SK-N-SH (cell line): ENCODE data around the gene KNL1. TPM values are rescaled to one million over a fixed set of nuclear protein-coding genes. Genes with fewer than 3 reads are reported as not detected.

ENCODE experiments used
- CTCF ChIA-PET: fragments of 300-600, 350-600 bp; formaldehyde crosslinking; extraction: SDS; loops from one replicate; lab custom pipeline; 2021; lab: Yijun Ruan, JAX
- POLR2A ChIA-PET: fragments of 350-600 bp; sonication (Branson Sonifier 250); formaldehyde crosslinking; extraction: SDS; loops from one replicate; lab custom pipeline; 2020; ENCODE audit warnings: antibody characterized with exemption, inconsistent platforms; lab: Yijun Ruan, JAX
- DNase-seq: peaks from one replicate; pipeline ENCODE4 v3.0.0; 2012
- H2AFZ ChIP-seq: fragments of 200-600 bp; sonication (generic); 2 replicates; pipeline ENCODE4 v1.8.1; 2016; ENCODE audit warnings: antibody characterized with exemption, mild to moderate bottlenecking, low read depth
- H3F3A ChIP-seq: fragments of 200-600 bp; sonication (generic); replicated peaks from 2 replicates; pipeline ENCODE3; 2016; ENCODE audit warnings: antibody characterized with exemption, mild to moderate bottlenecking; ENCODE audit not compliant: insufficient read depth
- H3K27ac ChIP-seq, 2 experiments: fragments of 200-500 bp in 1 of 2; fragments of 200-600 bp in 1 of 2; sonication (Bioruptor generic) in 1 of 2; sonication (generic), shearing (Covaris generic) in 1 of 2; 2 replicates each; pipeline versions ENCODE4 v1.5.1 to v1.6.1; 2014 to 2016; ENCODE audit warnings: low read depth in 2 of 2, inconsistent platforms in 1 of 2, low read length in 1 of 2, mild to moderate bottlenecking in 1 of 2, mixed read lengths in 1 of 2
- H3K27me3 ChIP-seq: fragments of 200-600 bp; sonication (generic), shearing (Covaris generic); 2 replicates; pipeline ENCODE4 v1.6.1; 2016; ENCODE audit warnings: mixed run types; ENCODE audit not compliant: insufficient read depth
- H3K36me3 ChIP-seq, 2 experiments: fragments of 200-500 bp in 1 of 2; fragments of 200-600 bp in 1 of 2; sonication (Bioruptor generic) in 1 of 2; sonication (generic) in 1 of 2; replicated peaks in 1 of 2; 2 replicates each; pipeline versions ENCODE3 to v1.5.1; 2014 to 2016; ENCODE audit warnings: low read length in 1 of 2, mild to moderate bottlenecking in 1 of 2; ENCODE audit not compliant: insufficient read depth in 2 of 2, control insufficient read depth in 1 of 2
- H3K4me1 ChIP-seq, 2 experiments: fragments of 200-500 bp in 1 of 2; fragments of 200-600 bp in 1 of 2; sonication (Bioruptor generic) in 1 of 2; sonication (generic), shearing (Covaris generic) in 1 of 2; 2 replicates each; pipeline versions ENCODE4 v1.5.1 to v1.6.1; 2014 to 2016; ENCODE audit warnings: low read depth in 1 of 2, low read length in 1 of 2, mixed run types in 1 of 2; ENCODE audit not compliant: insufficient read depth in 2 of 2, control insufficient read depth in 1 of 2
- H3K4me2 ChIP-seq: fragments of 200-600 bp; sonication (generic), shearing (Covaris generic); 2 replicates; pipeline ENCODE4 v1.6.1; 2017; ENCODE audit warnings: mixed run types
- H3K4me3 ChIP-seq, 2 experiments: fragments of 200-500 bp in 1 of 2; fragments of 200-600 bp in 1 of 2; sonication (Bioruptor generic) in 1 of 2; sonication (generic), shearing (Covaris generic) in 1 of 2; 2 replicates each; pipeline versions ENCODE4 v1.5.1 to v1.8.1; 2014 to 2016; ENCODE audit warnings: low read depth in 2 of 2, inconsistent platforms in 1 of 2, low read length in 1 of 2, mild to moderate bottlenecking in 1 of 2, mixed read lengths in 1 of 2, moderate library complexity in 1 of 2
- H3K79me2 ChIP-seq: fragments of 200-600 bp; sonication (generic); 2 replicates; pipeline ENCODE4 v1.8.1; 2017; ENCODE audit warnings: mild to moderate bottlenecking; ENCODE audit not compliant: insufficient read depth
- H3K9ac ChIP-seq: fragments of 200-600 bp; sonication (generic); 2 replicates; pipeline ENCODE4 v1.6.1; 2017; ENCODE audit warnings: mixed run types
- H3K9me2 ChIP-seq: fragments of 200-600 bp; sonication (generic); 2 replicates; pipeline ENCODE4 v1.6.1; 2017; ENCODE audit warnings: mixed run types
- H3K9me3 ChIP-seq: fragments of 200-600 bp; sonication (generic); 2 replicates; pipeline ENCODE4 v1.6.1; 2017; ENCODE audit warnings: mixed run types, mild to moderate bottlenecking, moderate library complexity
- H4K20me1 ChIP-seq: fragments of 200-600 bp; sonication (generic); 2 replicates; pipeline ENCODE4 v1.6.1; 2017; ENCODE audit warnings: mild to moderate bottlenecking, mixed run types; ENCODE audit not compliant: insufficient read depth
- ELF1 ChIP-seq: IDR thresholded peaks from 2 replicates; pipeline ENCODE4 v1.4.0; 2012
- EP300 ChIP-seq, 2 experiments: IDR thresholded peaks; 2 replicates each; pipeline versions ENCODE4 v1.4.0 to v1.6.1; 2012; ENCODE audit warnings: borderline replicate concordance in 1 of 2, low read depth in 1 of 2, low read length in 1 of 2
- FOXM1 ChIP-seq: IDR thresholded peaks from 2 replicates; pipeline ENCODE4 v1.4.0; 2012; ENCODE audit warnings: low read depth, mild to moderate bottlenecking
- GABPA ChIP-seq: IDR thresholded peaks from 2 replicates; pipeline ENCODE4 v1.4.0; 2012; ENCODE audit warnings: low read depth, mild to moderate bottlenecking
- MEF2A ChIP-seq: IDR thresholded peaks from 2 replicates; pipeline ENCODE4 v1.4.0; 2012; ENCODE audit warnings: low read depth, borderline replicate concordance
- SMC3 ChIP-seq: IDR thresholded peaks from 2 replicates; pipeline ENCODE4 v1.6.1; 2012; ENCODE audit warnings: low read depth, low read length, improper control_type of control experiment
- TCF12 ChIP-seq: IDR thresholded peaks from 2 replicates; pipeline ENCODE4 v1.4.0; 2012
- WGBS: methylation state at CpG from one replicate; pipeline ENCODE4 v1.1.6; 2017; ENCODE audit warnings: low lambda C conversion rate; 5-methylcytosine and 5-hydroxymethylcytosine counted together
- polyA plus RNA-seq, 3 experiments: library from polyadenylated mRNA; depleted of rRNA; stranded (reverse); fragments of >200 nt; gene quantifications; 2 replicates each; pipeline ENCODE4 v1.2.3, GENCODE V29; 2012
- TF ChIP-seq, protein P1 (sequence below): IDR thresholded peaks from 2 replicates; pipeline ENCODE4; 2012
- TF ChIP-seq, protein P2 (sequence below): IDR thresholded peaks from 2 replicates; pipeline ENCODE4 v1.4.0; 2012; ENCODE audit warnings: low read depth, borderline replicate concordance
- TF ChIP-seq, protein P3 (sequence below): fragments of 200-600 bp; sonication (generic); IDR thresholded peaks from 2 replicates; pipeline ENCODE4 v1.6.1; 2017; ENCODE audit warnings: antibody characterized with exemption, mild to moderate bottlenecking, moderate library complexity
- TF ChIP-seq, protein P4 (sequence below): IDR thresholded peaks from 2 replicates; pipeline ENCODE4 v1.4.0; 2012; ENCODE audit warnings: low read depth
- TF ChIP-seq, protein P5 (sequence below): IDR thresholded peaks from 2 replicates; pipeline ENCODE4 v1.6.1; 2012; ENCODE audit warnings: mild to moderate bottlenecking, low read depth, low read length, moderate library complexity

KNL1 gene
- polyA plus RNA-seq, 1 of the 3 experiments (the other 2 are of a cell fraction), result 1.6 TPM

DNA sequence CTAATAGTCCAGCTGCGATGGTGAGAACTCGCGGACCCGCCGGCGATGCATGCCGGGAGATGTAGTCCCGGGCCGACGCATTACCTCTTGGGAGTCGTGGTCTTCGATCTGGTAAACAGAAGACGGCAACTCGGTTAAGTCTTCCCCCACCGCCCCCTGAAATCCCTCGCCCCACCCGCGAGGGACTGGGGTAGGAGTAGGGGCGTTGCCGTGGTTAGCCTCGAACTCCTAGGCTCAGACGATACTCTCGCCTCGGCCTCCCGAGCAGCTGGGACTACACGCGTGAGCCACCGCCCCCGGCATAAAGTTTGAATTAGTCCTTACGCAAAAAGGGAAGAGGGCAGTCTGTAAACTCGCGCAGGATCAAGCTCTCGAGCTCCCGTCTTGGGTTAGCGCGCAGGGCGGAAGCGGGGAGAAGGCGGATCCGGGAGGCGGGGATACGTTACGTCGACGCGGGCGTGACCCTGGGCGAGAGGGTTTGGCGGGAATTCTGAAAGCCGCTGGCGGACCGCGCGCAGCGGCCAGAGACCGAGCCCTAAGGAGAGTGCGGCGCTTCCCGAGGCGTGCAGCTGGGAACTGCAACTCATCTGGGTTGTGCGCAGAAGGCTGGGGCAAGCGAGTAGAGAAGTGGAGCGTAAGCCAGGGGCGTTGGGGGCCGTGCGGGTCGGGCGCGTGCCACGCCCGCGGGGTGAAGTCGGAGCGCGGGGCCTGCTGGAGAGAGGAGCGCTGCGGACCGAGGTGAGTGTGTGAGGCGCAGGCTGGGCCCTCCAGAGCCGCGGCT lies 100.8 kb downstream of the KNL1 start, which contains the start of gene RAD51 (continued):
- TF ChIP-seq FOXM1 (no peak), EP300 (IDR thresholded peaks at IDR 0.05; ENCODE audit: borderline replicate concordance in 1 of 2, low read depth in 1 of 2, low read length in 1 of 2) (no peak), GABPA (peak; percentile 70)
- TF ChIP-seq, protein P1, sequence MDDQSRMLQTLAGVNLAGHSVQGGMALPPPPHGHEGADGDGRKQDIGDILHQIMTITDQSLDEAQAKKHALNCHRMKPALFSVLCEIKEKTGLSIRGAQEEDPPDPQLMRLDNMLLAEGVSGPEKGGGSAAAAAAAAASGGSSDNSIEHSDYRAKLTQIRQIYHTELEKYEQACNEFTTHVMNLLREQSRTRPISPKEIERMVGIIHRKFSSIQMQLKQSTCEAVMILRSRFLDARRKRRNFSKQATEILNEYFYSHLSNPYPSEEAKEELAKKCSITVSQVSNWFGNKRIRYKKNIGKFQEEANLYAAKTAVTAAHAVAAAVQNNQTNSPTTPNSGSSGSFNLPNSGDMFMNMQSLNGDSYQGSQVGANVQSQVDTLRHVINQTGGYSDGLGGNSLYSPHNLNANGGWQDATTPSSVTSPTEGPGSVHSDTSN, result 0 out of 2 replicates have a peak, but pooled peaks have one; percentile 11
- TF ChIP-seq, protein P2, sequence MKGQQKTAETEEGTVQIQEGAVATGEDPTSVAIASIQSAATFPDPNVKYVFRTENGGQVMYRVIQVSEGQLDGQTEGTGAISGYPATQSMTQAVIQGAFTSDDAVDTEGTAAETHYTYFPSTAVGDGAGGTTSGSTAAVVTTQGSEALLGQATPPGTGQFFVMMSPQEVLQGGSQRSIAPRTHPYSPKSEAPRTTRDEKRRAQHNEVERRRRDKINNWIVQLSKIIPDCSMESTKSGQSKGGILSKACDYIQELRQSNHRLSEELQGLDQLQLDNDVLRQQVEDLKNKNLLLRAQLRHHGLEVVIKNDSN, result no peak
- TF ChIP-seq, protein P3, sequence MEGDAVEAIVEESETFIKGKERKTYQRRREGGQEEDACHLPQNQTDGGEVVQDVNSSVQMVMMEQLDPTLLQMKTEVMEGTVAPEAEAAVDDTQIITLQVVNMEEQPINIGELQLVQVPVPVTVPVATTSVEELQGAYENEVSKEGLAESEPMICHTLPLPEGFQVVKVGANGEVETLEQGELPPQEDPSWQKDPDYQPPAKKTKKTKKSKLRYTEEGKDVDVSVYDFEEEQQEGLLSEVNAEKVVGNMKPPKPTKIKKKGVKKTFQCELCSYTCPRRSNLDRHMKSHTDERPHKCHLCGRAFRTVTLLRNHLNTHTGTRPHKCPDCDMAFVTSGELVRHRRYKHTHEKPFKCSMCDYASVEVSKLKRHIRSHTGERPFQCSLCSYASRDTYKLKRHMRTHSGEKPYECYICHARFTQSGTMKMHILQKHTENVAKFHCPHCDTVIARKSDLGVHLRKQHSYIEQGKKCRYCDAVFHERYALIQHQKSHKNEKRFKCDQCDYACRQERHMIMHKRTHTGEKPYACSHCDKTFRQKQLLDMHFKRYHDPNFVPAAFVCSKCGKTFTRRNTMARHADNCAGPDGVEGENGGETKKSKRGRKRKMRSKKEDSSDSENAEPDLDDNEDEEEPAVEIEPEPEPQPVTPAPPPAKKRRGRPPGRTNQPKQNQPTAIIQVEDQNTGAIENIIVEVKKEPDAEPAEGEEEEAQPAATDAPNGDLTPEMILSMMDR, result no peak
- TF ChIP-seq, all 33 proteins: peak for 12

DNA sequence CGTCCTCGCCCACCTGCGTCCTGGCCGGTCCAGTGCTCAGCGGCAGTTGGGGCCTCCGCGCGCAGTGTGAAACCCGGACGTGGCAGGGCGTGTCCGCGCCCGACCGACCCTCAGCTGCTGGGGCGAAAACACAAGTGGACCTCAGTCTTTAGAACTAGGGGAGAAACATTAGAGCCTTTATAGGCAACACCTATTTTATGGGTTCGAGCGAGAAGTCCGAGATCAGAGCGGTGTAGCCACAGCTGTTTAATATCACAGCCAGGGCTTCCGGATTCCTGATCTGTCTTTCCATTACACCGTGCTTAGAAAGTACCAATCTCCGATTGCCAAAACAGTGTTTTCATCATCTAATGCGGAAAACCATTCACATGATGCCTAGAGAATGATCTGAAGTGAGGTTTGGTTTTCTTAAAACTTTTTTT lies 101.4 kb downstream of the KNL1 start:
- Histone ChIP-seq H3K27me3 (no peaks in the 10 kb centered on the region), H3K4me2 (peak overlapping the region; percentile 81), H4K20me1 (no peaks in the 10 kb centered on the region), H2AFZ (peak overlapping the region; percentile 82), H3F3A (peaks cover 8% of the 10 kb centered on the region), H3K9me3 (no peaks in the 10 kb centered on the region), H3K4me3 (peak overlapping the region; percentile 72 to 90), H3K9ac (peak overlapping the region; percentile 82; the same call in 1 of the 2 replicates), H3K9me2 (no peaks in the 10 kb centered on the region), H3K27ac (peak overlapping the region; percentile 96 to 97; a peak in 3 of 4 replicates), H3K36me3 (peaks cover 0 to 7% of the 10 kb centered on the region in 2 experiments), H3K79me2 (peaks cover 48% of the 10 kb centered on the region), H3K4me1 (peaks cover 0 to 4% of the 10 kb centered on the region in 2 experiments; a peak in 1 of 4 replicates)
- ChIA-PET POLR2A (interaction anchor here (1.4 kb wide), 2 partner anchors 61 to 198 kb away, joined by 5 to 9 read pairs; partner anchors contain the start of gene VPS18), CTCF (interaction anchor here (0.6 to 2.6 kb wide), 3 partner anchors 87 to 535 kb away, joined by 4 to 10 read pairs (median 6); partner anchors contain the start of gene BUB1B)
- WGBS, result 1% methylated on average over 14 of the region's 24 CpGs
- no peak for DNase-seq
- TF ChIP-seq ELF1 (peak; percentile 68), MEF2A (no peak), TCF12 (no peak), SMC3 (no peak)
- TF ChIP-seq, protein P4, sequence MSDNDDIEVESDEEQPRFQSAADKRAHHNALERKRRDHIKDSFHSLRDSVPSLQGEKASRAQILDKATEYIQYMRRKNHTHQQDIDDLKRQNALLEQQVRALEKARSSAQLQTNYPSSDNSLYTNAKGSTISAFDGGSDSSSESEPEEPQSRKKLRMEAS, result no peak
- TF ChIP-seq, protein P5, sequence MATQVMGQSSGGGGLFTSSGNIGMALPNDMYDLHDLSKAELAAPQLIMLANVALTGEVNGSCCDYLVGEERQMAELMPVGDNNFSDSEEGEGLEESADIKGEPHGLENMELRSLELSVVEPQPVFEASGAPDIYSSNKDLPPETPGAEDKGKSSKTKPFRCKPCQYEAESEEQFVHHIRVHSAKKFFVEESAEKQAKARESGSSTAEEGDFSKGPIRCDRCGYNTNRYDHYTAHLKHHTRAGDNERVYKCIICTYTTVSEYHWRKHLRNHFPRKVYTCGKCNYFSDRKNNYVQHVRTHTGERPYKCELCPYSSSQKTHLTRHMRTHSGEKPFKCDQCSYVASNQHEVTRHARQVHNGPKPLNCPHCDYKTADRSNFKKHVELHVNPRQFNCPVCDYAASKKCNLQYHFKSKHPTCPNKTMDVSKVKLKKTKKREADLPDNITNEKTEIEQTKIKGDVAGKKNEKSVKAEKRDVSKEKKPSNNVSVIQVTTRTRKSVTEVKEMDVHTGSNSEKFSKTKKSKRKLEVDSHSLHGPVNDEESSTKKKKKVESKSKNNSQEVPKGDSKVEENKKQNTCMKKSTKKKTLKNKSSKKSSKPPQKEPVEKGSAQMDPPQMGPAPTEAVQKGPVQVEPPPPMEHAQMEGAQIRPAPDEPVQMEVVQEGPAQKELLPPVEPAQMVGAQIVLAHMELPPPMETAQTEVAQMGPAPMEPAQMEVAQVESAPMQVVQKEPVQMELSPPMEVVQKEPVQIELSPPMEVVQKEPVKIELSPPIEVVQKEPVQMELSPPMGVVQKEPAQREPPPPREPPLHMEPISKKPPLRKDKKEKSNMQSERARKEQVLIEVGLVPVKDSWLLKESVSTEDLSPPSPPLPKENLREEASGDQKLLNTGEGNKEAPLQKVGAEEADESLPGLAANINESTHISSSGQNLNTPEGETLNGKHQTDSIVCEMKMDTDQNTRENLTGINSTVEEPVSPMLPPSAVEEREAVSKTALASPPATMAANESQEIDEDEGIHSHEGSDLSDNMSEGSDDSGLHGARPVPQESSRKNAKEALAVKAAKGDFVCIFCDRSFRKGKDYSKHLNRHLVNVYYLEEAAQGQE, result no peak
